ENCODE measurements around the gene IL27RA.
"Not testable (repeated sequence)": the region's sequence is repeated elsewhere in the genome, so short reads cannot be mapped to it uniquely, and the experiment has no call there.

The IL27RA gene

DNA sequence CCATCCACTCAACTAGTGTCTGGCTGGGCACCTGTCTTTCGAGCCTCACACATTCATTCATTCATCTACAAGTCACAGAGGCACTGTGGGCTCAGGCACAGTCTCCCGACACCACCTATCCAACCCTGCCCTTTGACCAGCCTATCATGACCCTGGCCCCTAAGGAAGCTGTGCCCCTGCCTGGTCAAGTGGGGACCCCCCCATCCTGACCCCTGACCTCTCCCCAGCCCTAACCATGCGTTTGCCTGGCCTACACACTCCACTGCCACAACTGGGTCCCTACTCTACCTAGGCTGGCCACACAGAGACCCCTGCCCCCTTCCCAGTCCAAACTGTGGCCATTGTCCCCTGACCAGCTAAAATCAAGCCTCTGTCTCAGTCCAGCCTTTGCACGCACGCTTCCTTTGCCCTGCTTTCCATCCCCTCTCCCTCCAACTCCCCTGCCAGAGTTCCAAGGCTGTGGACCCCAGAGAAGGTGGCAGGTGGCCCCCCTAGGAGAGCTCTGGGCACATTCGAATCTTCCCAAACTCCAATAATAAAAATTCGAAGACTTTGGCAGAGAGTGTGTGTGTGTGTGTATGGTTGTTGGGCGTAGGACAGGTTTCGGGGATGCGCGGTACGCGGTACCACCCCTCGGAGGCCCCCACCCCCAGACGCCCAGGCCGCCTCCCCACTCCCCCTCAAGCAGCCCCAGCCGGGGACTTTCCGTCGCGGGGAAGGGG, 404 bp upstream of the IL27RA start:
- DNase-seq, result no peak

DNA sequence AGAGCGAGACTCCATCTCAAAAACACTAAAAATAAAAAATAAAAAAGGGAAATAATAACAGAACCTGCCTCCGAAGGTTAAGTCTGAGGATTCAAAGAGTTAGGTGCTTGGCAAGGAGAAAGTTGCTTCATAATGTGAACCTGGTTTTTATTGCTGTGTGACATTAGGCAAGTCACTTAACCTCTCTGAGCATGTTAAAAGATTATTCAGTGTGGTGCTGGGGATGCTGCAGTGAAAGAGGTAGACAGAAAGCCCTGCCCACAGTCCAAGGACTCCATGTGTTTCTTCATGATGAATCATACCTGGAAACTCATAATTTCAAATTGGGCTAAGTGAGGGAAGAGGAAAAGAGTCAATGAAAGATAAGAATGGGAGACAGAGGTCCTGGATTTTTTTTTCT, 2.4 kb downstream of the IL27RA start:
- DNase-seq, result no peak

DNA sequence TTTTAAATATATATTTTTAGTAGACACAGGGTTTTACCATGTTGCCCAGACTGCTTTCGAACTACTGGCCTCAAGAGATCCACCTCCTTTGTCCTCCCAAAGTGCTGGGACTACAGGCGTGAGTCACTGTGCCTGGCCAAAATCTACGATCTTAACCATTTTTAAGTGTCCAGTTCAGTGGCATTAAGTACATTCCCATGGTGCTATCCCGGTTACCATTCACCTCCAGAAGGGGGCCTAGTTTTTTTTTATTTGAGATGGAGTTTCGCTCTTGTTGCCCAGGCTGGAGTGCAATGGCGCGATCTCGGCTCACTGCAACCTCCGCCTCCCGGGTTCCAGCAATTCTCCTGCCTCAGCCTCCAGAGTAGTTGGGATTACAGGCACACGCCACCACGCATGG, 3.6 kb downstream of the IL27RA start:
- DNase-seq, result not testable (repeated sequence)

DNA sequence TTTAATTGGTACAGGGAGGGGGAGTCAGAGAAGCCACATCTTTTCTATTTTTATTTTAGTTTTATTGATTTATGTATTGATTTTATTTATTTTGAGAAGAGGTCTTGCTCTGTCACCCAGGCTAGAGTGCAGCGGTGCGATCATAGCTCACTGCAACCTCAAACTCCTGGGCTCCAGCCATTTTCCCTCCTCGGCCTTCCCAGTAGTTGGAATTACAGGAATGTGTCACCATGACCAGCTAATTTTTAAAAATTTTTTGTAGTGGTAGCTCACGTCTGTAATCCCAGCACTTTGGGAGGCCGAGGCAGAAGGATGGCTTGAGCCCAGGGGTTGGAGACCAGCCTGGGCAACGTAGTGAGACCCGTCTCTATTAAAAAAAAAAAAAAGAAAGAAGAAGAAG, 4.1 kb downstream of the IL27RA start:
- DNase-seq, result peak; percentile 68

DNA sequence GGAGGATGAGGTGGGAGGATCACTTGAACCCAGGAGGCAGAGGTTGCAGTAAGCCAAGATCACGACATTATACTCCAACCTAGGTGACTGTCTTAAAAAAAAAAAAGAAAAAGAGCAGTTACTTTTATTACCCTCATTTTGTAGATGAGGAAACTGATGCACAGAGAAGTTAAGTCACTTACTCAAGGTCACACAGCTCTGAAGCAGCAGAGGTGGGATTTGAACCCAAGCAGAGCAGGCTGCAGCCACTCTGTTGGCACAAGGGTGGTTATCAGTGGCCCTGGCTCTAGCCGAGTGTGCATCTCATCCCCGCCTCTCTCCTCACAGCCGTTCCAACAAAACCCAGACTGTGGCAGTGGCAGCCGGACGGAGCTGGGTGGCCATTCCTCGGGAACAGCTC, 7.6 kb downstream of the IL27RA start:
- DNase-seq, result no peak

DNA sequence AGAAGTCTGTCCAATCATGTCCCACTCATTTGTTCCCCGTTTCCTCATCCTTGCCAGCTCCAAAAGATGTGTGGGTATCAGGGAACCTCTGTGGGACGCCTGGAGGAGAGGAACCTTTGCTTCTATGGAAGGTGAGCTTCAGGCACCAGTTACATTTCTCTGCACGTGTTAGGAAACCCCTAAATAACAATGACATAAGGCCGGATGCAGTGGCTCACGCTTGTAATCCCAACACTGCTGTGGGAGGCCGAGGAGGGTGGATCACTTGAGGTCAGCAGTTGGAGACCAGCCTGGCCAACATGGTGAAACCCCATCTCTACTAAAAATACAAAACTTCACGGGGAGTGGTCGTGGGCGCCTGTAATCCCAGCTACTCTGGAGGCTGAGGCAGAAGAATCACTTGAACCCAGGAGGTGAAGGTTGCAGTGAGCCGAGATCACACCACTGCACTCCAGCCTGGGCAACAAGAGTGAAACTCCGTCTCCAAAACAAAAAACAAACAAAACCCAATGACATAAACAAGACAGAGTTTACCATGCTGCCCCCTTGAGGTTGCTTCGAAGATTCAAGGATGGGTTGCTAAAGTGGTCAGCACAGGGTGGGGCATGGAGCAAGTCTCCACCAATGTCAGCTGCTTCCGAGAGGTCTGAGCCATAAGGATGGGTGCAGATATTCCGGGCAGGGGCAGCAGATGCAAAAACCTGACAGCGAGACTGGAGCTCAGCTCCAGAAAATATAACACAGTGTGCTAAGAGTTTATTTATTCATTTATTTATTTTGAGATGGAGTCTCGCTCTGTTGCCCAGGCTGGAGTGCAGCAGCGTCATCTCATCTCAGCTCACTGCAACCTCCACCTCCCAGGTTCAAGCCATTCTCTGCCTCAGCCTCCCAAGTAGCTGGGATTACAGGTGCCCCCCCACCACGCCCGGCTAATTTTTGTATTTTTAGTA, 11.4 kb downstream of the IL27RA start:
- DNase-seq, result peak; percentile 54

DNA sequence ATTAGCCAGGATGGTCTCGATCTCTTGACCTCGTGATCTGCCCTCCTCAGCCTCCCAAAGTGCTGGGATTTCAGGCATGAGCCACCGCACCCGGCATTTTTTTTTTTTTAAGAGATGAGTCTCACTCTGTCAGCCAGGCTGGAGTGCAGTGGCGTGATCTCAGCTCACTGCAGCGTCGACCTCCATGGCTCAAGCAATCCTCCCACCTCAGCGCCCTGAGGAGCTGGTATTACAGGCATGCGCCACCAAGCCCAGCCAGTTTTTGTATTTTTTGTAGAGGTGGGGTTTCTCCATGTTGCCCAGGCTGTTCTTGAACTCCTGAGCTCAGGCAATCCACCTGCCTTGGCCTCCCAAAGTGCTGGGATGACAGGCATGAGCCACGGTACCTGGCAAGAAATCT, 16.3 kb downstream of the IL27RA start:
- not testable (repeated sequence) for DNase-seq

DNA sequence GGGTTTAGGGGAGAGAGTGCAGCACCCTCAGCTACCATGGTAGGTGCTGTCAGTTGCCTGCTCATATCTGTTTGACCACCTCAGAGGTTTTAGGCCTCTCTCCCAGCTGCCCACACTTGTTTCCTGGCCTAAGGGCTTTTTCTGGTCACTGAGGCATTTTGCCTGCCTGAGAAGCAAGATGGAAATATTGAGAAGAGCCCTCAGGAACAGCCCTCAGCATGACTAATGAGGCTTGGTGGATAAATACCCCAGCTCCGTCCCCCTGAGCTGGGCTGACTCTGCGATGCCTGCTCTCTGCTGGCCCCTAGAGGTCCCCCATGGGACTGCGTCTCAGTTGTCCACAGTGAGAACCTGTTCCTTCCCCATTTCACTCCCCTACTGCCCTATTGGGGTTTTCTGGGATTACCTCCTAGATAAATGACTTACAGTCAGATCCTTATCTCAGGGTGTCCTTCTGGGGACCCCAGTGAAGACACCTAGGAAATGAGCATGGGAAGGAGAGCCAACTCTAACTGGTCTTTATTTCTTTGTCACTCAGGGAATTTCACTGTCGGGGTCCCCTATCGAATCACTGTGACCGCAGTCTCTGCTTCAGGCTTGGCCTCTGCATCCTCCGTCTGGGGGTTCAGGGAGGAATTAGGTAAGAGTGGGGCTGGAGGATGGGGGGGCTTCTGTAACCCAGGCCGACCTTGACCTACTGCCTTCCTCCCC, 17.0 kb downstream of the IL27RA start:
- DNase-seq, result peak; percentile 22

DNA sequence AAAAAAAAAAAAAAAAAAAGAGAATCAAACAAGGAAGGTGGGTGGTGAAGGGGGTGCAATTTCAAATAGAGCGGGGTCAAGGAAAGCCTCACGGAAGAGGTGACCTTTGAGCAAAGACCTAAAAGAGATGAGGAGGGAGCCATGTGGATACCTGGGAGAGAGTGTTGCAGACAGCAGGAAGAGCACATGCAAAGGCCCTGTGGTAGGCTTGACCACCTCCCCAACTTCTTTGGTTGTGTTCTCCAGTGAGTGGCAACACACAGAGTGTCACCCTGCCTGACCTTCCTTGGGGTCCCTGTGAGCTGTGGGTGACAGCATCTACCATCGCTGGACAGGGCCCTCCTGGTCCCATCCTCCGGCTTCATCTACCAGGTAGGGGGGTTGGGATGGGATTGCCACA, 18.9 kb downstream of the IL27RA start:
- no peak for DNase-seq

DNA sequence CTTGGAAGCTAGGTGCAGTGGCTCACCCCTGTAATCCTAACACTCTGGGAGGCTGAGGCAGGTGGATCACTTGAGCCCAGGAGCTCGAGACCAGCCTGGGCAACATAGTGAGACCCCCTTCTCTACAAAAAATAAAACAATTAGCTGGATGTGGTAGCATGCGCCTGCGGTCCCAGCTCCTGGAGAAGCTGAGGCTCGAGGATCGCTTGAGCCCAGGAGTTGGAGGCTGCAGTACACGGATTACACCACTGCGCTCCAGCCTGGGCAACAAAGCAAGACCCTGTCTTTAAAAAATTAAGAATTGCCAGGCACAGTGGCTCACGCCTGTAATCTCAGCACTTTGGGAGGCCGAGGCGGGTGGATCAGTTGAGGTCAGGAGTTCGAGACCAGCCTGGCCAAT, 19.4 kb downstream of the IL27RA start:
- DNase-seq, result not testable (repeated sequence)

DNA sequence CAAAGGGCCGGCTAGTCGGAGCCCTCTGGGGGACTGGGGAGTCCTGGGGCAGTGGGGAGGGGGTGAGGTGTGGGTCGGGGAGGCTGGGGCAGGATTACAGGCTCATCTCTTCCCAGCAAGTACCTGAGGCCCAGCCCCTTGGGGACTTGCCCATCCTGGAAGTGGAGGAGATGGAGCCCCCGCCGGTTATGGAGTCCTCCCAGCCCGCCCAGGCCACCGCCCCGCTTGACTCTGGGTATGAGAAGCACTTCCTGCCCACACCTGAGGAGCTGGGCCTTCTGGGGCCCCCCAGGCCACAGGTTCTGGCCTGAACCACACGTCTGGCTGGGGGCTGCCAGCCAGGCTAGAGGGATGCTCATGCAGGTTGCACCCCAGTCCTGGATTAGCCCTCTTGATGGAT, 20.4 kb downstream of the IL27RA start:
- no peak for DNase-seq

DNA sequence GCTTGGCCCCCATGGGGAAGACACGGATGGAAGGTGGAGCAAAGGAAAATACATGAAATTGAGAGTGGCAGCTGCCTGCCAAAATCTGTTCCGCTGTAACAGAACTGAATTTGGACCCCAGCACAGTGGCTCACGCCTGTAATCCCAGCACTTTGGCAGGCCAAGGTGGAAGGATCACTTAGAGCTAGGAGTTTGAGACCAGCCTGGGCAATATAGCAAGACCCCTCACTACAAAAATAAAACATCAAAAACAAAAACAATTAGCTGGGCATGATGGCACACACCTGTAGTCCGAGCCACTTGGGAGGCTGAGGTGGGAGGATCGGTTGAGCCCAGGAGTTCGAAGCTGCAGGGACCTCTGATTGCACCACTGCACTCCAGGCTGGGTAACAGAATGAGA, 20.9 kb downstream of the IL27RA start:
- no peak for DNase-seq

DNA sequence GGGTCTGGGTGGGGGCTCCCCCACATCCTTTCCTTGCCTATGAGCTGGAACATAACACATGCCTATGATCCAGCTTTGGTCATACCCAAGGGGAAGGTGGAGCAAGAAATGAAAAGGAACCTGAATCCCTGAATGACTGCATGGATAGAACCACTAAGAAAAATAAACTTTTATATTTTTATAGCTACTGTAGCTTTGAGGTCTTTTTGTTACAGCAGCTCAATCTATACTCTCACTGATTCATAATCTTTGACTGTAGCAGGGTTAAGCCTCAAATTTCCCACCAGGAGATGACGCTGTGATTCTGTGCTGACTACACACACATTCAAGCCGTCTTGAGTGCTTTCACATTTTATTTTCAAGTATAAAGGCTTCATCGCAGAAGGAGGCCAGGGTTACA, 21.5 kb downstream of the IL27RA start:
- DNase-seq, result no peak

DNA sequence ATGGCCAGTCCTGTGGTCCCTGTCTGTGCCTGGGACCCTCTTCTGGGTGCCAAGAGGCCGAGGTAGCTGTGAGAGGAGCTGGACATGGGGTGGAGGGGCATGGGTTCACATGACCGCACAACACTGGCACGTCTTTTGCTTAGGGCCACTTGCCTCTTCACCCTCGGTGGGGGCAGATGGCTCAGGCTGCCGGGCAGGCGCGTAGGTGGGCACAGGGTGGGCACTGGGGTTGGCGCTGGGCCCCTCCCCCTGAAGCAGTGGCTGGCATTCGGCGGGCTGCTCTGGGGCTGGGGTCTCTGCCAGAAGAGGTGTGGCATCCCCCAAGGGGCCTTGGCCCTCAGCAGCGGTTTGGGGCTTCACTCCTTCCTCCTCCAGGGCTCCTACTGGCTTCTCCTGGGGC, 21.9 kb downstream of the IL27RA start:
- no peak for DNase-seq

DNA sequence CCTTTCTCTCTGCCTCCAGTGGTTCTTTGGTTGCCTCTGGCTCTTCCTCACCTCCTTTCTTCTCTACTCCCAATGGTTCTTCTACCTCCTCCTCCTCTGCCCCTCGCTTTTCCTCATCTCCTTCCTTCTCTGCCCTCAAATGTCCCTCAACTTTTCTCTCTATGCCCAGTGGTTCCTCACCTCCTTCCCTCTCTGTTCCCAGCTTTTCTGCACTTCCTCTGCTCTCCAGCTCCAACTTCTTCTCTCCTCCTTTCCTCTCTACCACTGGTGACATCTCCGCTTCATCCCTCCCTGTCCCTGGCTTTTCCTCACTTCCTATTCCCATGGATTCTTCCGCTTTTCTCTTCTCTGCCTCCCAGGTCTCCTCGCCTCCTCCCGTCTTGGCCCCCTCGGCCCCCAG, 22.5 kb downstream of the IL27RA start:
- DNase-seq, result no peak

DNA sequence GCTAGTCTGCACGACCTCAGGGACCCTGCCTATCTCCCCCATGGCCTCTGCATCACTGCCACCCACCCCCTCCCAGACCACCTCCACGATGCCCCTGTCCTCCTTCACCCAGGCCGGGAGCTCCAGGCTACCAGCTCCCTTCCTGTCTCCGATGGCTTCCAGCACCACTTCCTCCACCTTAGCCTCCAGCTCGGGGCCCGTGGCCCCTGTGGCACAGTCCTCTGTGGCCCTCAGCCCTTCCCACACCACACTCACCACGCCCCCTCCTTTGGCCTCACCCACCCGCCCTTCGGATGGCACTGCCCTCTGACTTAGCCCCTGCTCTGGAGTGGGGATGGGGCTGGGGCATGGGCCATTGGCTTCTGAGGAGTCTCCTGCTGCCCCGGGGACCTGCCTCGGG, 23.2 kb downstream of the IL27RA start:
- no peak for DNase-seq

DNA sequence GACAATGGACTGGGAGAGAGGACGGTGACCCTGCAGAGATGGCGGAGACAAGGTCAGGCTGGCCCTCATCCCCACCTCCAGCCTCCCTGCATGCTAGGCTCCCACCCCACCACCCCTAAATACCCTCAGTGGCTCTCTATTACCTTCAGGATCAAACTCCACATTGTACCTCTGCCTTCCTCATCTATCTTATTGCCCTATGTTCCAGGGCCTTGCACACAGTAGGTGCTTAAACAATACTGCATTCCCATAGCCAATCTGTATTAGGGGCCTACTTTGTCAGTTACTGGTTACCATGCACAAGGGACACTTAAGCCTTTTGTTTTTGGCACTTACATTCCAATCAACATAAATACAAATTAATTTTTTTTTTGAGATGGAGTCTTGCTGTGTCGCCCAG, 23.8 kb downstream of the IL27RA start:
- no peak for DNase-seq

DNA sequence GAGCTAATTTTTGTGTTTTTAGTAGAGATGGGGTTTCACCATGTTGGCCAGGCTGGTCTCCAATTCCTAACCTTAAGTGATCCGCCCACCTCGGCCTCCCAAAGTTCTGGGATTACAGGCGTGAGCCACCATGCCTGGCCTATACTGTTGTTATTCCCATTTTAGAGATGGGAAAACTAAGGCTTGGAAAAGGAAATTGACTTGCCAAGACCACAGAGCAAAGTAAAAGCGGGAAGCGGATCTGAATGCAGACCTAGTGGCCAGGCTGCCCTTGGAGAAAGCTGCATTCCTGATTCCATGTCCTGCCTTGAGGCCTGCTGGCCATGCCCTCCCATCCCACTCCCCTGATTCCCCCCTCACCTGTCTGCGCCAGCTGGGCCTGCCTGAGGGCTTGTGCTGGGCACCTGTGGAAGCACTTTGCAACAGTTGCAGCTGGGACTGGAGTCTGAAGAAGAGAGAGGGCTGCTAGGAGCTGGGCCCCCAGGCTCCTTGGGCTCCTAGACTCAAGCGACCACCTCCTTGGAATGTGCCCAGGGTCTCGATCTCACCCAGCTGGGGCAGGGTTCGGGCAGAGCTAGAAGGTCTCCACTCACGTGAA, 24.6 kb downstream of the IL27RA start:
- no peak for DNase-seq

DNA sequence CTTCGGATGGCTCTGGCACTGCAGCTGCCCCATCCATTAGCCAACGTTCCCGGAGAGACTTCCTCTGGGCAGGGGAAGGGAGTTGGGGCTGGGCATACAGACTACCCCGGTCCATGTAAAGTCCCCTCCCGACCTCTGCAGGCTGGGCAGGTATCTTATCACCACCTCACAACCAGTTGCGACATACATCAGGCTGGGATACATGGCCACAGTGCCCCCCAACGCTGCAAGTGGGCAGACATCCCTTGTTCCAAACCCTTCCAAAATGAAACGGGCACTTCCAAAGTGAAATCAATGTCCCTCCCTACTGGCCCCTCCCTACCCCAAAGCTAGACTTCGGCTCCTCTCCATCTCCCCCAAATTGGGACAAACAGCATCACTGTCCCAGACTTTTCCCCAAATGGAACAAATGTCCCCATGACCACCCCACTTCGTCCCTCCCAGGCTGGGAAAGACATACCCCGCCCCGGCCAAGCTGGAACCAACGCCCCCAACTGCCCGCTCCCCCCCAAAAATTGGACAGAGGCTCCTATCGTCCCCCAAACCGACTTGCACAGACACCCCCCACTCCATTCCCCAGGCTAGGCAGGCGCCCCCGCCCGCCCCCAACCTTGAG, 25.3 kb downstream of the IL27RA start:
- no peak for DNase-seq

DNA sequence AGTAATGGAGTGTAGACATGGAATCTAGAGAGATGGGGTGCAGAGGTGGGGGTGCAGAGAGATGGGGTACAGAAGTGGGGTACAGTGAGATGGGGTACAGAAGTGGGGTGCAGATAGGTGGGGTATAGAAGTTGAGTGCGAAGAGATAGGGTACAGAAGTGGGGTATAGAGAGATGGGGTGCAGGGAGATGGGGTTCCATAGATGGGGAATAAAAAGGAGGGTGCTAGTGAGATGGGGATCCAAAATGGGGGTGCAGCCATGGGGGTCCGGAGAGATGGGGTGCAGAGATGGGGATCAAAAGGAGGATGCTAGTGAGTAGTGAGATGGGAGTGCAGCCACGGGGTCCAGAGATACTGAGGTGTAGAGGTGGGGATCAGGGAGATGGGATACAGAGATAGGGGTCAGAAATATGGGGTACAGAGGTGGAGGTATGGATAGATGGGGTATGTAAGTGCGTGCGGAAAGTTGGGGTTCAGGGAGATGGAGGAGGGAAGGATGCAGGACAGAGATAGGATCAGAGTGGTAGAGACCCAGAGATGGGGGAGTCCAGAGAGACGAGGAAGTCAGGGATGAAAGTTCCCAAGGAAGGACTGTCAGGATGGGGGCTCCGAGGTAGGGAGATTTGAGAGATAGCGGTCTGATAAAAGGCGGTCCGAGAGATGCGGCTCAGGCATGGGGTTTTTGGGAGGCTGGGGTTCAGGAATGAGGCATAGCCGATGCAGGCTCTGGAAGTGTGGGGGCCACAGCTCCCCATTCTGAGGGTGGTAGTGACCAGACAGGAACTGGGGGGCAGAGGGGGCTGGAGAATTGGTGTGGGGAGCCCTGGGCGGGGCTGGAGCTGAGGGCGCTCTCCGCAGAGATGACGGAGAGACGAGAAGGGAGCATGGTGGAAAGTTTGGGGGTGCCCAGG, 26.9 kb downstream of the IL27RA start:
- DNase-seq, result no peak

DNA sequence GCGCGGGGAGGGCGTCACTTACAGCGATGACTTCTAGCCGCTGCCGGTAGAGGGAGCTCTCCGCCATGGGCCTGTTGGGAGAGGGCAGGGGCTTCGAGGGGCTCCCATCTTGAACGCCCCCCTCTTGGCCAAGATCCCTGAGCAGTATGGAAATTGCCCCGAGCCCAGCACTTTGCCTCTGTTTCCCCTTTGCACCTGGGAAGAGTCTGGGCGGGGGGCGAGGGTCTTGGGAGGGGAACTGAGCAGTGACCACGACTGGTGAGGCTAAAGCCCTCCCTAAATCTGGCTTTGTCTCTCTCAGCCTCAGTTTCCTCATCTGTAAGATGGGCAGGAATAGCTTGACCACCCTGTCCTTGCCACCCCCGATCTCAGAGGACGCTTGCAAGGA, 27.5 kb downstream of the IL27RA start:
- no peak for DNase-seq

Measured in fibroblast of skin of scalp (primary cell).